Calu3 (cell line): ENCODE measurements around the gene ARID5B. TPM values are rescaled to one million over a fixed set of nuclear protein-coding genes. Genes with fewer than 3 reads are reported as not detected.

ENCODE experiments used
- BruUV-seq: library from RNA; stranded (reverse); fragments of 400-500 nt; replicated peaks from 2 replicates; lab custom pipeline; 2021; lab: Mats Ljungman, UMichigan
- CTCF ChIA-PET: fragments of 300-600 bp; sonication (Branson Sonifier 250); formaldehyde crosslinking; loops from one replicate; lab custom pipeline; 2022; ENCODE audit warnings: antibody characterized with exemption; lab: Charles Lee
- DNase-seq: peaks from one replicate; pipeline ENCODE4 v3.0.0; 2022
- H3K27ac Mint-ChIP-seq: one replicate; pipeline ENCODE4 v1.8.0; 2022; ENCODE audit warnings: mixed read lengths; ENCODE audit not compliant: unreplicated experiment
- H3K27me3 Mint-ChIP-seq: one replicate; pipeline ENCODE4 v1.8.0; 2022; ENCODE audit warnings: mixed read lengths; ENCODE audit not compliant: unreplicated experiment
- H3K36me3 Mint-ChIP-seq: one replicate; pipeline ENCODE4 v1.8.0; 2022; ENCODE audit warnings: mild to moderate bottlenecking, moderate library complexity, mixed read lengths; ENCODE audit not compliant: insufficient read depth, unreplicated experiment
- H3K4me1 Mint-ChIP-seq: one replicate; pipeline ENCODE4 v1.8.0; 2022; ENCODE audit warnings: mild to moderate bottlenecking, low read depth, mixed read lengths; ENCODE audit not compliant: unreplicated experiment
- H3K4me3 Mint-ChIP-seq: one replicate; pipeline ENCODE4 v1.8.0; 2022; ENCODE audit warnings: mild to moderate bottlenecking, low read depth, moderate library complexity, mixed read lengths; ENCODE audit not compliant: unreplicated experiment
- H3K9me3 Mint-ChIP-seq: one replicate; pipeline ENCODE4 v1.8.0; 2022; ENCODE audit warnings: low read depth, mixed read lengths; ENCODE audit not compliant: unreplicated experiment
- intact Hi-C: fragments of 100-400 bp; cut with micrococcal nuclease; formaldehyde crosslinking; loops from one replicate; pipeline ENCODE4 v1.10.0; 2022; ENCODE audit not compliant: unreplicated experiment
- total RNA-seq: library from RNA; stranded (reverse); gene quantifications from 2 replicates; pipeline ENCODE4 v1.2.3, GENCODE V29; 2022
- TF ChIP-seq, protein P1 (sequence below): fragments of 200-600 bp; IDR thresholded peaks from one replicate; pipeline ENCODE4 v1.8.0; 2022; ENCODE audit warnings: antibody characterized with exemption; ENCODE audit not compliant: unreplicated experiment

ARID5B gene
- total RNA-seq, 1 experiment from 2014 or later = 10.0 TPM

- CTCF ChIA-PET = no interaction called here
- no peak overlapping the region for H3K4me3 Mint-ChIP-seq
- BruUV-seq = no TSS peak
- no peaks in the 10 kb centered on the region for H3K36me3 Mint-ChIP-seq
- no peaks in the 10 kb centered on the region for H3K27me3 Mint-ChIP-seq
- no peaks in the 10 kb centered on the region for H3K9me3 Mint-ChIP-seq
- H3K27ac Mint-ChIP-seq = no peak overlapping the region
- peaks cover 15% of the 10 kb centered on the region for H3K4me1 Mint-ChIP-seq
- intact Hi-C loops = no loop called here
- TF ChIP-seq, protein P1, sequence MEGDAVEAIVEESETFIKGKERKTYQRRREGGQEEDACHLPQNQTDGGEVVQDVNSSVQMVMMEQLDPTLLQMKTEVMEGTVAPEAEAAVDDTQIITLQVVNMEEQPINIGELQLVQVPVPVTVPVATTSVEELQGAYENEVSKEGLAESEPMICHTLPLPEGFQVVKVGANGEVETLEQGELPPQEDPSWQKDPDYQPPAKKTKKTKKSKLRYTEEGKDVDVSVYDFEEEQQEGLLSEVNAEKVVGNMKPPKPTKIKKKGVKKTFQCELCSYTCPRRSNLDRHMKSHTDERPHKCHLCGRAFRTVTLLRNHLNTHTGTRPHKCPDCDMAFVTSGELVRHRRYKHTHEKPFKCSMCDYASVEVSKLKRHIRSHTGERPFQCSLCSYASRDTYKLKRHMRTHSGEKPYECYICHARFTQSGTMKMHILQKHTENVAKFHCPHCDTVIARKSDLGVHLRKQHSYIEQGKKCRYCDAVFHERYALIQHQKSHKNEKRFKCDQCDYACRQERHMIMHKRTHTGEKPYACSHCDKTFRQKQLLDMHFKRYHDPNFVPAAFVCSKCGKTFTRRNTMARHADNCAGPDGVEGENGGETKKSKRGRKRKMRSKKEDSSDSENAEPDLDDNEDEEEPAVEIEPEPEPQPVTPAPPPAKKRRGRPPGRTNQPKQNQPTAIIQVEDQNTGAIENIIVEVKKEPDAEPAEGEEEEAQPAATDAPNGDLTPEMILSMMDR = no peak
- no peak for DNase-seq
These were observed 113.0 kb downstream of the ARID5B start for GRCh38 chr10:62014510-62014909.

GRCh38 chr10:62015994-62016393 lies 114.5 kb downstream of the ARID5B start:
- Mint-ChIP-seq H3K9me3 (no peaks in the 10 kb centered on the region), H3K4me1 (peaks cover 20% of the 10 kb centered on the region), H3K27ac (no peak overlapping the region), H3K36me3 (no peaks in the 10 kb centered on the region), H3K27me3 (no peaks in the 10 kb centered on the region), H3K4me3 (no peak overlapping the region)
- BruUV-seq = no TSS peak
- TF ChIP-seq, protein P1 = no peak
- intact Hi-C loops = no loop called here
- DNase-seq = no peak
- CTCF ChIA-PET = no interaction called here

DNA sequence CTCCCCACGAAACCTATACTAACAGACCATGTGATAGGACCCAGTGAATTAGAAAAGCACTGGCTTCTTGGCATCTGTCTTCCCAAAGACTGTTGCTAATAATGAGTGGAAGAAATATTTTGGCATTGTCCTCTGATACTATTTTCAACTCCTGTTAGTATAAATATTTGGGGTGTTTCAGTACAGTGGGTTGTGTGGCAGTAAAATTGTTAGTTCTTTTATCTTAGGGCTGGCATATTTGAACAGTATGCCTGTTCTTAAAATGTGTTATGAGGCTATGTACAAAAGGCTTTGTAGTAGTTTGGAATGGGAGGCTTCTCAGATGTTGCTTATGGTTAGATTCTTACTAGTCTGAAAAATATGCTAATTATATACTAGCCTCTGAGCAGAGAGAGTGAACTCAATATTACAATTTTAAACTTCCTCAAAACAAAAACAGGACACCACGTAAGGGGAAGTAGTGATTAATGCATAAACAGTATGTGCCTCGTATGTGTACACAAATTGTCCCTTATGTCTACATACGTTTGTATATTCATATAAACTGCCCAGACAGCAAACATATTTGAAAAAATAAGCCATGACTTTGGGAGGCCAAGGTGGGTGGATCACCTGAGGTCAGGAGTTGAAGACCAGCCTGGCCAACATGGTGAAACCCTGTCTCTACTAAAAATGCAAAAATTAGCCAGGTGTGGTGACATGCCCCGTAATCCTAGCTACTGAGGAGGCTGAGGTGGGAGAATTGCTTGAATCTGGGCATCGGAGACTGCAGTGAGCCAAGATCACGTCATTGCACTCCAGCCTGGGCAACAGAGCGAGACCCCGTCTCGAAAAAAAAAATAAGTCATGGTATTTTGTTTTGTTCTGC lies 115.4 kb downstream of the ARID5B start:
- H3K9me3 Mint-ChIP-seq = no peaks in the 10 kb centered on the region
- no peaks in the 10 kb centered on the region for H3K27me3 Mint-ChIP-seq
- no peak overlapping the region for H3K4me3 Mint-ChIP-seq
- no peak for DNase-seq
- H3K4me1 Mint-ChIP-seq = peaks cover 14% of the 10 kb centered on the region
- no peaks in the 10 kb centered on the region for H3K36me3 Mint-ChIP-seq
- H3K27ac Mint-ChIP-seq = no peak overlapping the region
- intact Hi-C loops = no loop called here
- BruUV-seq = no TSS peak
- CTCF ChIA-PET = no interaction called here
- TF ChIP-seq, protein P1 = no peak

- Mint-ChIP-seq H3K36me3 (no peaks in the 10 kb centered on the region), H3K27ac (no peak overlapping the region), H3K27me3 (no peaks in the 10 kb centered on the region), H3K4me3 (no peak overlapping the region), H3K4me1 (peaks cover 13% of the 10 kb centered on the region), H3K9me3 (no peaks in the 10 kb centered on the region)
- CTCF ChIA-PET = no interaction called here
- BruUV-seq = no TSS peak
- TF ChIP-seq, protein P1 = no peak
- no peak for DNase-seq
- intact Hi-C loops = no loop called here
These were observed 116.0 kb downstream of the ARID5B start for GRCh38 chr10:62017491-62017870.
